DOHH2 (cell line): ENCODE data around the gene RUSF1.

Source experiments
- H3F3A ChIP-seq: fragments of 200-600 bp; sonication (generic), shearing (Covaris generic); 2 replicates; pipeline ENCODE4 v1.6.0; 2016; ENCODE audit warnings: antibody characterized with exemption, mild to moderate bottlenecking; ENCODE audit not compliant: control insufficient read depth, insufficient read depth
- H3K27ac ChIP-seq: fragments of 200-600 bp; sonication (generic); 2 replicates; pipeline ENCODE4 v1.5.1; 2014; ENCODE audit warnings: low read depth, mild to moderate bottlenecking, low read length, moderate library complexity
- H3K27me3 ChIP-seq: fragments of 200-600 bp; sonication (generic); 2 replicates; pipeline ENCODE4 v1.6.1; 2014; ENCODE audit warnings: mild to moderate bottlenecking, low read length, mixed read lengths; ENCODE audit not compliant: control insufficient read depth
- H3K36me3 ChIP-seq: fragments of 200-600 bp; sonication (generic); 2 replicates; pipeline ENCODE4 v1.6.1; 2014; ENCODE audit warnings: mild to moderate bottlenecking, low read length, moderate library complexity, mixed read lengths; ENCODE audit not compliant: control insufficient read depth
- H3K4me1 ChIP-seq: fragments of 200-600 bp; sonication (generic); 2 replicates; pipeline ENCODE4 v1.6.1; 2014; ENCODE audit warnings: mild to moderate bottlenecking, low read length, mixed read lengths; ENCODE audit not compliant: control insufficient read depth
- H3K4me2 ChIP-seq: fragments of 200-600 bp; sonication (generic); 2 replicates; pipeline ENCODE4 v1.6.0; 2014; ENCODE audit warnings: mild to moderate bottlenecking, low read length, moderate library complexity
- H3K4me3 ChIP-seq: fragments of 200-600 bp; sonication (generic); 2 replicates; pipeline ENCODE4 v1.5.1; 2014; ENCODE audit warnings: mild to moderate bottlenecking, low read length, mixed read lengths
- H3K79me2 ChIP-seq: fragments of 200-600 bp; sonication (generic); 2 replicates; pipeline ENCODE4 v1.6.1; 2014; ENCODE audit warnings: mild to moderate bottlenecking, low read length, mixed read lengths; ENCODE audit not compliant: control insufficient read depth
- H3K9me2 ChIP-seq: fragments of 200-600 bp; sonication (generic); replicated peaks from 2 replicates; pipeline ENCODE4 v1.6.1; 2014; ENCODE audit warnings: mild to moderate bottlenecking, low read length, mixed read lengths; ENCODE audit not compliant: control insufficient read depth
- H3K9me3 ChIP-seq: fragments of 200-600 bp; sonication (generic); 2 replicates; pipeline ENCODE4 v1.6.1; 2014; ENCODE audit warnings: antibody characterized with exemption, low read length, mixed read lengths; ENCODE audit not compliant: control insufficient read depth, insufficient read depth
- H4K20me1 ChIP-seq: fragments of 200-600 bp; sonication (generic); 2 replicates; pipeline ENCODE4 v1.6.0; 2014; ENCODE audit warnings: low read depth, mild to moderate bottlenecking, antibody characterized with exemption, low read length, moderate library complexity; ENCODE audit not compliant: control insufficient read depth, insufficient read depth
- CTCF ChIP-seq: fragments of 200-600 bp; sonication (generic); IDR thresholded peaks from one replicate; pipeline ENCODE4 v1.5.1; 2014; ENCODE audit warnings: antibody characterized with exemption, mild to moderate bottlenecking, low read depth, low read length; ENCODE audit not compliant: poor library complexity, severe bottlenecking
- EZH2phosphoT487 ChIP-seq: fragments of 200-600 bp; sonication (generic); IDR thresholded peaks from 2 replicates; pipeline ENCODE4 v1.6.1; 2017; ENCODE audit warnings: borderline replicate concordance, mild to moderate bottlenecking, antibody characterized with exemption, low read length, moderate library complexity, mixed read lengths

The RUSF1 gene

GRCh38 chr16:31480851-31481536 is 27.2 kb downstream of the RUSF1 start:
- Histone ChIP-seq H3K9me2 (no peaks in the 10 kb centered on the region), H3K79me2 (no peaks in the 10 kb centered on the region), H3F3A (no peaks in the 10 kb centered on the region), H3K4me3 (no peak overlapping the region), H3K27me3 (peaks cover 26% of the 10 kb centered on the region), H3K4me2 (no peak overlapping the region), H3K36me3 (no peaks in the 10 kb centered on the region), H3K9me3 (no peaks in the 10 kb centered on the region), H4K20me1 (no peaks in the 10 kb centered on the region), H3K4me1 (peaks cover 12% of the 10 kb centered on the region), H3K27ac (no peak overlapping the region)
- no peak for TF ChIP-seq CTCF
- no peak for TF ChIP-seq EZH2phosphoT487

- H3K79me2 ChIP-seq, result no peaks in the 10 kb centered on the region
- no peak overlapping the region for H3K27ac ChIP-seq
- H3F3A ChIP-seq, result no peaks in the 10 kb centered on the region
- no peak overlapping the region for H3K4me3 ChIP-seq
- no peaks in the 10 kb centered on the region for H3K9me2 ChIP-seq
- peaks cover 12% of the 10 kb centered on the region for H3K4me1 ChIP-seq
- no peaks in the 10 kb centered on the region for H4K20me1 ChIP-seq
- TF ChIP-seq CTCF, result no peak
- H3K27me3 ChIP-seq, result peaks cover 26% of the 10 kb centered on the region
- H3K9me3 ChIP-seq, result no peaks in the 10 kb centered on the region
- H3K4me2 ChIP-seq, result no peak overlapping the region
- no peaks in the 10 kb centered on the region for H3K36me3 ChIP-seq
Observed at GRCh38 chr16:31479751-31480150, 28.4 kb downstream of the RUSF1 start.

DNA sequence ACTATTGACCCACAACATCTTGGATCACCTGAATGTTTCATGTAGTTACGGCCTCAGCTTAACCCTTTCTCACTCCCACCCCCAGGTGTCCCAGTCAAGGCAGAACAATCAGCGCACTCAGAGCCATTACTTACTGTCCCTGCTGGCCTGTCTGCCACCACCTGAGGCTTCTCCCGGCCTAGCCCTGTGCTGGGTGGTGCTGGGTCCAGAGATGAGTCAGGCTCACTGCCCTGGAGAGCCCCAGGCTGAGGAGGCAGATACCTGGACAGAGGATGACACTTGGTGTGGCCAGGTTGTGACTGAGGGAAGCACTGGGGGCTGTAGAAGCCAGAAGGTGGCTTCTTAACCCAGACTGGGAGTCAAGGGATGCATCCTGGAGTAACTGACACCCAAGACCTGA is 29.2 kb downstream of the RUSF1 start:
- H3K79me2 ChIP-seq, result no peaks in the 10 kb centered on the region
- TF ChIP-seq CTCF (no peak), EZH2phosphoT487 (no peak)
- no peaks in the 10 kb centered on the region for H3F3A ChIP-seq
- H3K36me3 ChIP-seq, result no peaks in the 10 kb centered on the region
- H3K27me3 ChIP-seq, result peaks cover 26% of the 10 kb centered on the region
- no peaks in the 10 kb centered on the region for H3K9me2 ChIP-seq
- no peaks in the 10 kb centered on the region for H4K20me1 ChIP-seq
- no peak overlapping the region for H3K27ac ChIP-seq
- H3K4me3 ChIP-seq, result no peak overlapping the region
- H3K9me3 ChIP-seq, result no peaks in the 10 kb centered on the region
- H3K4me2 ChIP-seq, result no peak overlapping the region
- H3K4me1 ChIP-seq, result peaks cover 12% of the 10 kb centered on the region
